Smooth muscle cell (in vitro differentiated cells): ENCODE results near the gene BCL7C. TPM values are rescaled to one million over a fixed set of nuclear protein-coding genes. Genes with fewer than 3 reads are reported as not detected.

Source experiments
- DNase-seq: peaks from one replicate; lab custom pipeline; 2025; ENCODE audit not compliant: unreplicated experiment; lab: John Stamatoyannopoulos, UW
- H2AFZ ChIP-seq: fragments of 200-600 bp; sonication (generic); 2 replicates; pipeline ENCODE4 v1.6.0; 2016; ENCODE audit warnings: antibody characterized with exemption, low read depth, mild to moderate bottlenecking
- H3F3A ChIP-seq: fragments of 200-600 bp; sonication (generic); 2 replicates; pipeline ENCODE4 v1.6.0; 2017; ENCODE audit warnings: antibody characterized with exemption, low read depth
- H3K27ac ChIP-seq: fragments of 200-600 bp; sonication (generic); 2 replicates; pipeline ENCODE4 v1.5.1; 2016; ENCODE audit warnings: low read depth, mild to moderate bottlenecking
- H3K27me3 ChIP-seq: fragments of 200-600 bp; sonication (generic); 2 replicates; pipeline ENCODE4 v1.6.1; 2016; ENCODE audit warnings: low read depth, mild to moderate bottlenecking
- H3K36me3 ChIP-seq: fragments of 200-600 bp; sonication (generic); 2 replicates; pipeline ENCODE4 v1.5.1; 2016; ENCODE audit warnings: low read depth
- H3K4me1 ChIP-seq: fragments of 200-600 bp; sonication (generic); 2 replicates; pipeline ENCODE4 v1.5.1; 2016; ENCODE audit warnings: low read depth
- H3K4me2 ChIP-seq: fragments of 200-600 bp; sonication (generic); 2 replicates; pipeline ENCODE4 v1.6.0; 2016; ENCODE audit warnings: mild to moderate bottlenecking
- H3K4me3 ChIP-seq: fragments of 200-600 bp; sonication (generic); 2 replicates; pipeline ENCODE4 v1.5.1; 2016; ENCODE audit warnings: mild to moderate bottlenecking
- H3K79me2 ChIP-seq: fragments of 200-600 bp; sonication (generic); 2 replicates; pipeline ENCODE4 v1.6.0; 2016; ENCODE audit warnings: low read depth, mild to moderate bottlenecking
- H3K9ac ChIP-seq: fragments of 200-600 bp; sonication (generic); 2 replicates; pipeline ENCODE4 v1.6.0; 2016; ENCODE audit warnings: low read depth
- H3K9me3 ChIP-seq: fragments of 200-600 bp; sonication (generic); replicated peaks from 2 replicates; pipeline ENCODE4 v1.5.1; 2016; ENCODE audit warnings: low read depth
- H4K20me1 ChIP-seq: fragments of 200-600 bp; sonication (generic); 2 replicates; pipeline ENCODE4 v1.6.0; 2016; ENCODE audit warnings: low read depth
- CTCF ChIP-seq: fragments of 200-600 bp; sonication (generic); IDR thresholded peaks from 2 replicates; pipeline ENCODE4 v1.5.1; 2017; ENCODE audit warnings: borderline replicate concordance, mild to moderate bottlenecking, antibody characterized with exemption; ENCODE audit not compliant: insufficient read depth, poor library complexity, severe bottlenecking
- WGBS: methylation state at CpG from one replicate; pipeline ENCODE4 v1.1.7; 2016; ENCODE audit warnings: low lambda C conversion rate; 5-methylcytosine and 5-hydroxymethylcytosine counted together
- polyA plus RNA-seq: library from polyadenylated mRNA; unstranded; fragments of >200 nt; fragmentation: Nextera tagmentation; extraction: Ambion mirVana; gene quantifications from 2 replicates; pipeline ENCODE4 v1.2.1, GENCODE V29; 2016
- total RNA-seq: library from RNA; depleted of rRNA; stranded (reverse); fragments of >200 nt; gene quantifications from 2 replicates; pipeline ENCODE4 v1.2.3, GENCODE V29; 2014

The BCL7C gene
- total and polyA plus RNA-seq, 2 experiments from 2014 or later = 34.2 to 76.1 TPM

- Histone ChIP-seq H3K4me3 (no peak overlapping the region), H3F3A (no peaks in the 10 kb centered on the region), H4K20me1 (peaks cover 7% of the 10 kb centered on the region), H2AFZ (no peak overlapping the region), H3K4me1 (peaks cover 2% of the 10 kb centered on the region), H3K36me3 (no peaks in the 10 kb centered on the region), H3K79me2 (peaks cover 20% of the 10 kb centered on the region), H3K9me3 (no peaks in the 10 kb centered on the region), H3K27me3 (no peaks in the 10 kb centered on the region), H3K4me2 (no peak overlapping the region), H3K9ac (no peak overlapping the region), H3K27ac (no peak overlapping the region)
- no peak for TF ChIP-seq CTCF
- 97% methylated on average over 9 of the region's 9 CpGs for WGBS
- no peak for DNase-seq
Measured at GRCh38 chr16:30887927-30888326, 6.0 kb downstream of the BCL7C start.

DNA sequence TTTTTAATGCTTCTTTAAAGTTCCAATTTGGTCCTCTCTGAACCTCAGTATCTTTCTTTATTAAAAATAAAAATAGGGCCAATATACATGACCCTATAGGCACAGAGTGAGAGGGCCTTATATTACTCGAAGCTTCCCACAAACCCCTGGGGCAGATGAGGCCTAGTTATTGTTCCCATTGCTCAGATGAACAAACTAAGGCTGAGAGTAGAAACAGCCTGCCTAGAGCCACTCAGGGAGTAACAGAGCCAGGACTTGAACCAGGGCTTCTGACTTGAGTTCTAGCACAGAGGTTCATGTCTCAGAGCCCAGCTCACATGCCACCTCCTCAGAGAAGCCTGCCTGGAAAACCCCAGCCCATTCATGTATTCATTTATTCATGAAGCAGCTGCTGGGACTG, 7.7 kb downstream of the BCL7C start:
- Histone ChIP-seq H3K27ac (no peak overlapping the region), H4K20me1 (peaks cover 7% of the 10 kb centered on the region), H3K4me2 (no peak overlapping the region), H3K79me2 (peaks cover 12% of the 10 kb centered on the region), H3K27me3 (no peaks in the 10 kb centered on the region), H3K4me3 (no peak overlapping the region), H3K9me3 (no peaks in the 10 kb centered on the region), H3K4me1 (no peaks in the 10 kb centered on the region), H3K9ac (no peak overlapping the region), H3F3A (no peaks in the 10 kb centered on the region), H3K36me3 (no peaks in the 10 kb centered on the region), H2AFZ (no peak overlapping the region)
- TF ChIP-seq CTCF = no peak
- no peak for DNase-seq
- 96% methylated on average over 1 of the region's 1 CpG for WGBS

GRCh38 chr16:30885196-30885595, 8.7 kb downstream of the BCL7C start:
- 96% methylated on average over 9 of the region's 9 CpGs for WGBS
- Histone ChIP-seq H3K27ac (no peak overlapping the region), H3K9ac (no peak overlapping the region), H3K4me1 (no peaks in the 10 kb centered on the region), H3K4me3 (no peak overlapping the region), H3K4me2 (no peak overlapping the region), H3K79me2 (peaks cover 11% of the 10 kb centered on the region), H3K36me3 (no peaks in the 10 kb centered on the region), H3F3A (no peaks in the 10 kb centered on the region), H2AFZ (no peak overlapping the region), H3K27me3 (no peaks in the 10 kb centered on the region), H4K20me1 (peaks cover 7% of the 10 kb centered on the region), H3K9me3 (no peaks in the 10 kb centered on the region)
- DNase-seq = no peak
- TF ChIP-seq CTCF = no peak

DNA sequence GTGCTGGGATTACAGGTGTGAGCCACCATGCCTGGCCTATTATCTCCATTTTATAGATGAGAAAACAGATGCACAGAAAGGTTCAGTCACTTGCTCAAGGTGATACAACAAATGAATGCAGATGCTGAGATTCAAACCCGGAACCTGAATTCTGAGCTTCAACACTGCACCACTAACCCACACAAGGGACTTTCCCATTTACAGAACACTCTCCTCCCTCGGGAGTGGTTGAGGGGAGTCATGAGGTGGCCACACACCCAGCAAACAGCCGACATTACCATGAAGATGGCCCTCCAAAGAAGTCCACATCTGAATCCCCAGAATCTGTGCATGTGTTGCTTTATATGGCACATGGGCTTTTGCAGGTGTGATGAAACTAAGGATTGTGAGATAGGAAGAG, 9.1 kb downstream of the BCL7C start:
- no peaks in the 10 kb centered on the region for H3K4me1 ChIP-seq
- WGBS = 99% methylated on average over 3 of the region's 3 CpGs
- peaks cover 7% of the 10 kb centered on the region for H4K20me1 ChIP-seq
- H3K27ac ChIP-seq = no peak overlapping the region
- no peak overlapping the region for H3K4me3 ChIP-seq
- H3K27me3 ChIP-seq = no peaks in the 10 kb centered on the region
- H3K36me3 ChIP-seq = no peaks in the 10 kb centered on the region
- H3F3A ChIP-seq = no peaks in the 10 kb centered on the region
- no peak overlapping the region for H3K4me2 ChIP-seq
- no peak overlapping the region for H3K9ac ChIP-seq
- TF ChIP-seq CTCF = no peak
- no peak for DNase-seq
- no peak overlapping the region for H2AFZ ChIP-seq
- H3K9me3 ChIP-seq = no peaks in the 10 kb centered on the region
- peaks cover 11% of the 10 kb centered on the region for H3K79me2 ChIP-seq
